ENCODE measurements around the gene ZNF91.
"Not testable (repeated sequence)": the region's sequence is repeated elsewhere in the genome, so short reads cannot be mapped to it uniquely, and the experiment has no call there.

ZNF91 gene

GRCh38 chr19:23399443-23399842 is 4.2 kb upstream of the ZNF91 start:
- DNase-seq (ENCODE audit: insufficient read length, low spot score) (no peak), FAIRE-seq (no peak)

GRCh38 chr19:23395722-23396117 is 449 bp upstream of the ZNF91 start:
- DNase-seq (ENCODE audit: insufficient read length, low spot score); FAIRE-seq: not testable (repeated sequence)

- no peak for DNase-seq (ENCODE audit: insufficient read length, low spot score)
- FAIRE-seq: no peak
These were observed 760 bp downstream of the ZNF91 start for GRCh38 chr19:23394511-23394910.

GRCh38 chr19:23393121-23393520 is 2.1 kb downstream of the ZNF91 start:
- no peak for DNase-seq (ENCODE audit: insufficient read length, low spot score)
- FAIRE-seq: no peak

- DNase-seq (ENCODE audit: insufficient read length, low spot score) (no peak), FAIRE-seq (no peak)
These were observed 4.0 kb downstream of the ZNF91 start for GRCh38 chr19:23391236-23391635.

GRCh38 chr19:23385404-23385803 is 9.9 kb downstream of the ZNF91 start:
- FAIRE-seq (no peak), DNase-seq (ENCODE audit: insufficient read length, low spot score) (no peak)

- no peak for FAIRE-seq
These were observed 10.4 kb downstream of the ZNF91 start for GRCh38 chr19:23384858-23385257.

GRCh38 chr19:23384166-23384565 is 11.1 kb downstream of the ZNF91 start:
- DNase-seq (ENCODE audit: insufficient read length, low spot score): no peak
- no peak for FAIRE-seq

More at GRCh38 chr19:23384858-23385257, 10.4 kb downstream of the ZNF91 start:
- DNase-seq (ENCODE audit: insufficient read length, low spot score): no peak

GRCh38 chr19:23382955-23383354 is 12.3 kb downstream of the ZNF91 start:
- FAIRE-seq (no peak), DNase-seq (ENCODE audit: insufficient read length, low spot score) (no peak)

GRCh38 chr19:23381114-23381513 is 14.2 kb downstream of the ZNF91 start:
- DNase-seq (ENCODE audit: insufficient read length, low spot score): no peak
- FAIRE-seq: no peak

GRCh38 chr19:23379671-23380070 is 15.6 kb downstream of the ZNF91 start:
- DNase-seq (ENCODE audit: insufficient read length, low spot score): not testable (repeated sequence)
- FAIRE-seq: peak; percentile 76

- no peak for FAIRE-seq
- DNase-seq (ENCODE audit: insufficient read length, low spot score): no peak
These were observed 16.3 kb downstream of the ZNF91 start for GRCh38 chr19:23378948-23379347.

GRCh38 chr19:23377276-23377675 is 18.0 kb downstream of the ZNF91 start:
- DNase-seq (ENCODE audit: insufficient read length, low spot score): no peak
- FAIRE-seq: no peak

GRCh38 chr19:23366437-23366836 is 28.8 kb downstream of the ZNF91 start:
- DNase-seq (ENCODE audit: insufficient read length, low spot score): no peak
- FAIRE-seq: no peak

- not testable (repeated sequence) for FAIRE-seq; DNase-seq (ENCODE audit: insufficient read length, low spot score)
These were observed 29.2 kb downstream of the ZNF91 start for GRCh38 chr19:23366031-23366430.

GRCh38 chr19:23365222-23365621 is 30.0 kb downstream of the ZNF91 start:
- FAIRE-seq: no peak

GRCh38 chr19:23361843-23362242 is 33.4 kb downstream of the ZNF91 start:
- FAIRE-seq; DNase-seq (ENCODE audit: insufficient read length, low spot score): not testable (repeated sequence)

More at GRCh38 chr19:23365222-23365621, 30.0 kb downstream of the ZNF91 start:
- no peak for DNase-seq (ENCODE audit: insufficient read length, low spot score)

GRCh38 chr19:23351806-23352205 is 43.5 kb downstream of the ZNF91 start:
- no peak for DNase-seq (ENCODE audit: insufficient read length, low spot score)
- no peak for FAIRE-seq

- DNase-seq (ENCODE audit: insufficient read length, low spot score) (no peak), FAIRE-seq (no peak)
These were observed 48.6 kb downstream of the ZNF91 start for GRCh38 chr19:23346696-23347095.

- FAIRE-seq (no peak), DNase-seq (ENCODE audit: insufficient read length, low spot score) (no peak)
These were observed 49.4 kb downstream of the ZNF91 start for GRCh38 chr19:23345838-23346237.

GRCh38 chr19:23343434-23344010 is 51.7 kb downstream of the ZNF91 start:
- DNase-seq (ENCODE audit: insufficient read length, low spot score) (no peak), FAIRE-seq (no peak)

GRCh38 chr19:23328211-23328610 is 67.1 kb downstream of the ZNF91 start:
- DNase-seq (ENCODE audit: insufficient read length, low spot score) (no peak), FAIRE-seq (no peak)

GRCh38 chr19:23321953-23322549 is 73.2 kb downstream of the ZNF91 start:
- DNase-seq (ENCODE audit: insufficient read length, low spot score): no peak
- FAIRE-seq: no peak
